Breast epithelium (tissue), 3 donors: ENCODE measurements around the gene PRPSAP1.

Source experiments
- POLR2A ChIP-seq: fragments of 450-650 bp; IDR thresholded peaks from one replicate; pipeline ENCODE4 v1.6.1; 2016; ENCODE audit warnings: antibody characterized with exemption, mild to moderate bottlenecking, moderate library complexity
- TF ChIP-seq, protein P1 (sequence below), 3 donors: fragments of 450-650 bp; IDR thresholded peaks; one replicate each; pipeline ENCODE4 v1.5.1; 2016 to 2017; ENCODE audit warnings: antibody characterized with exemption in 3 of 3, mild to moderate bottlenecking in 3 of 3, moderate library complexity in 3 of 3

DNA sequence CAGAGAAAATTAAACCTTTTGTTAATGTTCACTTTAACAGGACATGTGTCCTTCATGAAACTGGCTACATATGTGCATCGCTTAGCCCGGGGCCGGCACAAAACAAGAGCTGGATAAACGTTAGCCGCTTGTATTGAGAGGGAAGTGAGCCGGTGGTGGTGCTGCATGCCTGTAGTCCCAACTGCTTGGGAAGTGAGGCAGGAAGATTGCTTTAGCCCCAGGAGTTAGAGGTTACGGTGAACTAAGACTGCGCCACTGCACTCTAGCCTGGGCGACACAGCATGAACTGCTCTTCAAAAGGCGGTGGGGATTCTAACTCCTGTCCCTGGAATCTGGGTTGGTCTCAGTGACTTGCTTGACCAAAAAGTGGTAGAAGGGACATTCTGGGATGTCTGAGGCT lies 15.7 kb upstream of the PRPSAP1 start:
- TF ChIP-seq, protein P1, sequence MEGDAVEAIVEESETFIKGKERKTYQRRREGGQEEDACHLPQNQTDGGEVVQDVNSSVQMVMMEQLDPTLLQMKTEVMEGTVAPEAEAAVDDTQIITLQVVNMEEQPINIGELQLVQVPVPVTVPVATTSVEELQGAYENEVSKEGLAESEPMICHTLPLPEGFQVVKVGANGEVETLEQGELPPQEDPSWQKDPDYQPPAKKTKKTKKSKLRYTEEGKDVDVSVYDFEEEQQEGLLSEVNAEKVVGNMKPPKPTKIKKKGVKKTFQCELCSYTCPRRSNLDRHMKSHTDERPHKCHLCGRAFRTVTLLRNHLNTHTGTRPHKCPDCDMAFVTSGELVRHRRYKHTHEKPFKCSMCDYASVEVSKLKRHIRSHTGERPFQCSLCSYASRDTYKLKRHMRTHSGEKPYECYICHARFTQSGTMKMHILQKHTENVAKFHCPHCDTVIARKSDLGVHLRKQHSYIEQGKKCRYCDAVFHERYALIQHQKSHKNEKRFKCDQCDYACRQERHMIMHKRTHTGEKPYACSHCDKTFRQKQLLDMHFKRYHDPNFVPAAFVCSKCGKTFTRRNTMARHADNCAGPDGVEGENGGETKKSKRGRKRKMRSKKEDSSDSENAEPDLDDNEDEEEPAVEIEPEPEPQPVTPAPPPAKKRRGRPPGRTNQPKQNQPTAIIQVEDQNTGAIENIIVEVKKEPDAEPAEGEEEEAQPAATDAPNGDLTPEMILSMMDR (IDR thresholded peaks at IDR 0.05), result no peak
- TF ChIP-seq POLR2A, result no peak
